ENCODE measurements around the gene HEG1. TPM values are rescaled to one million over a fixed set of nuclear protein-coding genes. Genes with fewer than 3 reads are reported as not detected.

HEG1 gene
- polyA plus RNA-seq, 3 donors, result 0.28 to 4.2 (median 0.69) TPM

GRCh38 chr3:125103406-125103805 lies 47.6 kb upstream of the HEG1 start:
- H3K4me3 Mint-ChIP-seq, result no peak overlapping the region
- H3K9ac ChIP-seq (ENCODE audit: insufficient read depth, low read length, poor library complexity, severe bottlenecking), result no peak overlapping the region
- H3K27ac Mint-ChIP-seq, result peak overlapping the region in 1 of 7 donors; percentile 8

GRCh38 chr3:125102470-125102869 lies 46.7 kb upstream of the HEG1 start:
- Histone ChIP-seq H3K27me3 (ENCODE audit: control insufficient read depth in 2 of 2, insufficient read depth in 2 of 2, low read length in 2 of 2) (no peaks in the 10 kb centered on the region), H3K27ac (ENCODE audit: low read depth in 1 of 2, low read length in 2 of 2) (no peak overlapping the region), H3K4me1 (ENCODE audit: control insufficient read depth in 1 of 2, insufficient read depth in 2 of 2, low read length in 2 of 2) (no peaks in the 10 kb centered on the region), H3K36me3 (replicated peaks in 1 of 2; ENCODE audit: control insufficient read depth in 1 of 2, insufficient read depth in 2 of 2, low read length in 2 of 2) (no peaks in the 10 kb centered on the region), H3K79me2 (ENCODE audit: insufficient read depth, low read length) (no peaks in the 10 kb centered on the region), H4K20me1 (ENCODE audit: insufficient read depth, low read length) (no peaks in the 10 kb centered on the region), H3K4me3 (replicated peaks in 1 of 3; ENCODE audit: low read depth in 2 of 3, low read length in 3 of 3) (no peak overlapping the region), H3K9me3 (replicated peaks in 1 of 2; ENCODE audit: control insufficient read depth in 1 of 2, insufficient read depth in 1 of 2, low read length in 2 of 2) (peaks cover 4 to 9% of the 10 kb centered on the region in 2 donors), H3K9ac (ENCODE audit: insufficient read depth, low read length, poor library complexity, severe bottlenecking) (no peak overlapping the region), H2AFZ (ENCODE audit: insufficient read depth, low read depth, low read length, poor library complexity, severe bottlenecking) (no peak overlapping the region), H3K4me2 (replicated peaks; ENCODE audit: extremely low read depth, low read length, poor library complexity, severe bottlenecking) (no peak overlapping the region)
- intact Hi-C loops (cut with micrococcal nuclease), result no loop called here
- Mint-ChIP-seq H3K36me3 (peaks cover 0 to 4% of the 10 kb centered on the region in 2 donors), H3K9me3 (peaks cover 8 to 20% (median 11%) of the 10 kb centered on the region in 7 donors), H3K4me1 (no peaks in the 10 kb centered on the region), H3K27me3 (ENCODE audit: low read depth in 3 of 3) (peaks cover 0 to 6% (median 3%) of the 10 kb centered on the region in 3 donors), H3K27ac (no peak overlapping the region), H3K4me3 (no peak overlapping the region)
- 94% methylated on average over 3 of the region's 6 CpGs for WGBS (ENCODE audit: insufficient coverage)
- no peak for DNase-seq
- TF ChIP-seq CTCF (IDR thresholded peaks at IDR 0.05), result no peak

More at GRCh38 chr3:125103406-125103805, 47.6 kb upstream of the HEG1 start:
- Mint-ChIP-seq H3K4me1 (peaks cover 8% of the 10 kb centered on the region), H3K36me3 (peaks cover 0 to 4% of the 10 kb centered on the region in 2 donors), H3K27me3 (ENCODE audit: low read depth in 3 of 3) (peaks cover 0 to 6% (median 5%) of the 10 kb centered on the region in 3 donors), H3K9me3 (peaks cover 8 to 20% (median 11%) of the 10 kb centered on the region in 7 donors)
- Histone ChIP-seq H3K4me2 (replicated peaks; ENCODE audit: extremely low read depth, low read length, poor library complexity, severe bottlenecking) (no peak overlapping the region), H3K9me3 (replicated peaks in 1 of 2; ENCODE audit: control insufficient read depth in 1 of 2, insufficient read depth in 1 of 2, low read length in 2 of 2) (peaks cover 4 to 9% of the 10 kb centered on the region in 2 donors), H3K4me1 (ENCODE audit: control insufficient read depth in 1 of 2, insufficient read depth in 2 of 2, low read length in 2 of 2) (no peaks in the 10 kb centered on the region), H3K36me3 (replicated peaks in 1 of 2; ENCODE audit: control insufficient read depth in 1 of 2, insufficient read depth in 2 of 2, low read length in 2 of 2) (no peaks in the 10 kb centered on the region), H3K79me2 (ENCODE audit: insufficient read depth, low read length) (no peaks in the 10 kb centered on the region), H2AFZ (ENCODE audit: insufficient read depth, low read depth, low read length, poor library complexity, severe bottlenecking) (no peak overlapping the region), H3K27me3 (ENCODE audit: control insufficient read depth in 2 of 2, insufficient read depth in 2 of 2, low read length in 2 of 2) (no peaks in the 10 kb centered on the region), H4K20me1 (ENCODE audit: insufficient read depth, low read length) (no peaks in the 10 kb centered on the region), H3K4me3 (replicated peaks in 1 of 3; ENCODE audit: low read depth in 2 of 3, low read length in 3 of 3) (no peak overlapping the region), H3K27ac (ENCODE audit: low read depth in 1 of 2, low read length in 2 of 2) (no peak overlapping the region)
- TF ChIP-seq CTCF (IDR thresholded peaks at IDR 0.05), result no peak
- WGBS (ENCODE audit: insufficient coverage), result no CpG with 5 or more reads among the region's 1 CpG
- intact Hi-C loops (cut with micrococcal nuclease), result no loop called here
- DNase-seq, result no peak

Data from CD14-positive monocyte (primary cell).